ENCODE results near the gene PLK3.
"Not testable (repeated sequence)": the region's sequence is repeated elsewhere in the genome, so short reads cannot be mapped to it uniquely, and the experiment has no call there.

PLK3 gene

DNA sequence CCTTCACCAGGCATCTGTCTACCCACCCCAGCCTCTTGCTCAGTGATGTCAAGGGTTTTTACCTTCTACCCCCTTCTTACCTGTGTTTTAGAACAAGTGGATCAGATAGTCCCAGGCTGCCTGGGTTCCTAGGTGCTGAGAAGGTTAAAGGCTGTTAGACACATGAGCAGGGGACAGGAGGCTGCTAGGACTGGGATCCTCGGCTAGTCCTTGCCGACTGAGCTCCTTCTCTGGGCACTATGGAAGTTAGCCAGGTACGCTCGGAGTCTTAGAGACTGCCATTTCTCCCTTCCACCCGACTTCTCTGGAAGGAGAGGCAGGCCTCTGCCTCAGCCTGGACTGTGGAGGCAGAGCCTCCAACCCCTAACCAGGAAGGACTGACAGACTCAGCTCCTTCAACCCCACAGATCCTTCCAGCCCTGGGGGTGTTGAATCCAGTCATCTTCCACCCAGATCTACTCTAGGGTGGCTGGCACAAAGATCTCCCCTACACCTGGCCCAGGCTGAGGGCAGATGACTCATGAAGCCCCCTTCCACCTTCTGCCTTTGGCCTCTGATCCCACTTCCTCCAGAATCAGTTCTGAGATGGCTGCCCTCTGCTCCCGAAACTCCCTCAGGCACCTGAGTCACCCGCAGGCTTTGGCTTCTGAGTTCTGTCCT, 6.7 kb downstream of the PLK3 start, which contains the start of gene DYNLT4:
Gene DYNLT4 (minus strand): TSS at position 648 of the 660 bp plus-strand sequence. CDS start 683 bp downstream, outside the sequence.
- no peak for DNase-seq
- in situ Hi-C loops (cut with MboI; ENCODE audit: low pct_unique_long_range_greater_than_20kb, low sequenced_read_pairs): no loop called here

DNA sequence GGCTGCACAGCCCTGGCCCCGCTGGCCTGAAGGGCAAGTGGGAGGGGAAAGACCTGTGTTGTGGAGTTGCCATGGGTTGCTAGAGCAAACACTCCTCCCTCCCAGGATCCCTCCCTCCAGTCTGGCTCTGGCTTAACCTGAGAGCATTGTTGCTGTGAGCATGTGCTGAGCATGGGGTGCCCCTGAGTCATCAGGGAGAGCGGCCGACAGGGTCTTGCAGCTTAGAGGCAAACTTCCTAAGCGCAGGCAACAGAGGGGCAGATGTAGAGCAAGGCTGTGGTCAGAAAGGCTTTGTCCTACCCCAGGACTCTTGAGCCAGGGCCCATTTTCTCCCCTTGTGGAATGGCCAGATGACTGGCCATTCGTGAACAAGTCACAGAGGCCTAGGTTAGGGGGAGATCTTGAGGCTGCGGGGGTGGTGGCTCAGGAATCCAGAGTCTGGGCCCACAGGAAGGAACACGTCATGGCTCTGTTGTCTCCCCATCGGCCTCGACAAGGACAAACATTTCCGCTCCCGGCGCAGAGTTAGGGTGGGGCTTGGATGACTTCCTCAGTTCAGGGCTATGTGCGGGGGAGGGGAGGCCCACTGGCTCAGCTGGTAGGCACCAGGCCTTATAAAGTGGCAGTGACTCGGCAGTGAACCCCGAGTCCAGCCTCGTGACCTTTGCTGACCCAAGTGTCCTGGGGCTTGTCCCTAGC, 7.3 kb downstream of the PLK3 start:
- in situ Hi-C loops (cut with MboI; ENCODE audit: low pct_unique_long_range_greater_than_20kb, low sequenced_read_pairs): no loop called here
- peak; percentile 97 for DNase-seq

DNA sequence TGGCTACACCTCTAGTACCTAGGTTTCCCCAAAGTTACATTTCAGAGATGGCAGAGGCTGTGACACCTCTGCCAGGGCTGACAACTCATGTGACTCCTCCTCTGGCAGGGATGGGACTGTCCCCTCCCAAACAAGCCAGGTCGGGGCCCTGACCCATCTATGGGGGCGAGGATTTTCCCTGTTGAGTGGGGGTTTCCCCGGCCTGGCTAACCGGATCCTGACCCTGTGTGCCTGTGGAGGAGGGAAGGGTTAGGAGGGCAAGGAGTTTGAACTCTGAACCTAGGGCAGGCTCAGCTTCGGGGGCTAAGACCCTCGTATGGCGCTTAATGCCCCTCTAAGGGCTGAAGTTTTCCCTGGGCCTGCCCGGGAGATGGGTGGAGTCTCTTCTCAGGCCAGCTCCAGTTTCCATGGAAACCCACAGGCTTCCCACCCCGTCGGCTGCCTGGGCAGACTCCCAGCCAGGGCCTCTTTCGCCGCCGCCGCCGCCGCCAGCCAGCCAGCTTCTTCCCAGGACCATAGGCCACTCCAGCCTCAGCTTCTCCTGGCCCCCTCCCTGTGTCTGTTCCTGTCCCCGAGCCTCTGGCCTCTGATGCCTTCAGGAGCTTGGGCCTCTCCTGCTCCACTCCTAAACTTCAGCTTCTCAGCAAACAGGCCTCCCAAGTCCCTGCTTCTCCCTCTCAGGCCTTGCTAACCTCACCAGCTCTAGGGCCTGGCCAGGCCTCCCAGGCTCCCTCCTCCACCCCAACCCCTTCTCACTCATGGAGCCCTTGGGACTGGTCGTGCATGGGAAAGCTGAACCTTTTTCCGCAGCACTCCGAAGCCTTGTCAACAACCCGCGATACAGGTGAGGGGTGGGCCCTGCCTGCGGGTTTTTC, 8.1 kb downstream of the PLK3 start, which contains the start of gene BTBD19:
Gene BTBD19 (plus strand): TSS at position 461 of the 875 bp plus-strand sequence. CDS start 298 bp downstream, at position 759.
- in situ Hi-C loops (cut with MboI; ENCODE audit: low pct_unique_long_range_greater_than_20kb, low sequenced_read_pairs): no loop called here
- peak; percentile 71 for DNase-seq

DNA sequence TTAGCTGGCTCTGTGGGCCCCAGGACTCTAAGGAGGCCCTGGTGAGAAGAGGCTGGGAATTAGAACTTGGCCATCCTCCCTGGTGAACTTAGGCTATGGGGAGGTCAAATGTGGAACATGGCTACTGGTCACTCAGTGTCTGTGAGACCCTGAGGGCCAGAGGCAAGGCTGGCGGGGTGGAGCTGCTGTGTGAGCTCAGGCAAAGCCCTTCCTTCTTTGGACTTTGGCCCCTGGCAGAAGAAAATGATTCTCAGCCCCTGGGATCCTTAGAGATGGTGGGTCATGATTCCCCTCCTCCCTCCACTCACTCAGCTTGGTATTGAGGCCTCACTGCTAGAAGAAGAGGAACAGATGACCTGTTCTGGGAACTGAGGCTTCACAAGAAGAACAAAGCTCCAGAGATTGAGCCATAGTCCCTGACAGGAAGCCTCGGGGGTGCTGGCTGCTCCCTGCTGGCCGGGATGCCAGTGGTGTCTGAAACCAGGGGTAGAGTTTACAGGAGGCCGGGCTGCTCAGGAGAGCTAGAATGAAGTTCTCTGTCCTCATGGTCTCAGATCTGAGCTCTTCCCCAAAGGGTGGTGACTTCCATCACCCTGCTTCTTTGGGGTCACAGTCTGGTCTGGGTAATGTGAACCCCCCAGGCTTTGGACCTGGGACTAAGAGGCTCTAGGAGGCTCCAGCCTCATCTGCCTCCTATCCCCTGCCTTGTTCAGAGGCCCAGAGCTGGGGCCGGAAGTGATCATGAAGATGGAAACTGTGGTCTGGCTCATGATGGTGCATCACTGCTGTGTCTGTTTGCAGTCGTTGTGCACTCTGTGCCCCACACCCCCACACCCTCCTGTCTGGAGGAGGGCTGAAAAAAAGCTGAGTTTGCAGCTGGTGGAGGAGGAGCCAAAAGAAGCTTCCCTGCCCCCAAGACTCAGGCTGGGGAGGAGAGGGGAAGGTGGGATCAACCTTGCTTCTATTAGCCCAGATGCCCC, 9.1 kb downstream of the PLK3 start:
- in situ Hi-C loops (cut with MboI; ENCODE audit: low pct_unique_long_range_greater_than_20kb, low sequenced_read_pairs): no loop called here
- peak; percentile 92 for DNase-seq

DNA sequence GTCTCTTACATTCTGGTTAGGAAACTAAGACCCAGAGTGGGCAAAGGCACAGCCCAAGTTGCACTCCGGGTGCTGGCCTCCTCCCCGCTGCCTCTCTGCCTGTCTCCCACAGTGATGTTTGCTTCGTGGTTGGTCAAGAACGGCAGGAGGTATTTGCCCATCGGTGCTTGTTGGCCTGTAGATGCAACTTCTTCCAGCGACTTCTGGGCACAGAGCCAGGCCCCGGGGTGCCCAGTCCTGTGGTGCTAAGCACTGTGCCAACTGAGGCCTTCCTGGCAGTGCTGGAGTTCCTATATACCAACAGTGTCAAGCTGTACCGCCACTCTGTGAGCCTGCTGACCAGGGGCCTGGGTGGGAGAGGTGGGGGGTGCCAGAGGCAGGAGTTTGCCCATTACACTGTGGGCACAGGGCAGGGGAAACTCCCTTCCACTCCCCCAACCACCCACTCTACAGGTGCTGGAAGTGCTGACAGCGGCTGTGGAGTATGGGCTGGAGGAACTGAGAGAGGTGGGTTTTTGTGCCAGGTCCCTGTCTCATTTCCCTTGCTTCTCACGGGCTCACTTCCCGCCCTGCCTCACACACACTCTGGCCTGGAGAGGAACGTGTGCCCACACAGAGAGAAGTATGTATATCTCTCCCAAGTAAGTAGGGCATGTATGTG, 10.1 kb downstream of the PLK3 start:
- in situ Hi-C loops (cut with MboI; ENCODE audit: low pct_unique_long_range_greater_than_20kb, low sequenced_read_pairs): no loop called here
- DNase-seq: no peak

DNA sequence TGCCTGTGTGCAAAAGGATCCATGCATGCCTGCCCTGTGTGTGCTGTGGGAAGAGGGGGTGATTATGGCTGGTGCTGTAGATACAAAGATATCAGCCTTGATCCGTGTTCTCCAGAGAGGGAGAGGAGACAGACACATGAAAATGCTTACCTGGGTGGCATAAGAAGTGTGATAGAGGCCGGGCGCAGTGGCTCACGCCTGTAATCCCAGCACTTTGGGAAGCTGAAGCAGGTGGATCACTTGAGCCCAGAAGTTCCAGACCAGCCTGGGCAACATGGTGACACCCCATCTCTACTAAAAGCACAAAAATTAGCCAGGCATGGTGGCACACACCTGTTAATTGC, 10.6 kb downstream of the PLK3 start:
- DNase-seq; in situ Hi-C loops (cut with MboI; ENCODE audit: low pct_unique_long_range_greater_than_20kb, low sequenced_read_pairs): not testable (repeated sequence)

DNA sequence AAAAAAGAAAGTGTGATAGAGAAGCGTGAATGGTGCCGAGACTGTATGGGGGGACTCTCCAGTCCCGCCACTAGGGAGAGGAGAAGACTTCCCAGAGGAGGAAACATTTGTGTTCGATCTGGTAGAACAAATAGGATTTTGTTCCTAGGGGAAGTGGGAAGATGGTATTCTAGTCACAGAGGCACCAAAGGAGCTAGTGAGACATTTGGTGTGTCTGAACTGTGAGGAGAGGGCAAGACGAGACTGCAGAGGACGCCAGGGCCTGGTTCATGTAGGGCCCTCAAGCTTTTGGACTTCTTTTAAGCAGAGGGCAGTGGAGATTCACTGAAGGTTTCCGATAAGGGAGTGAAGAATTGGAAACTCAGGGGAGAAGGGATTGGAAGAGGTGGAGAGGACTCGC, 11.1 kb downstream of the PLK3 start:
- in situ Hi-C loops (cut with MboI; ENCODE audit: low pct_unique_long_range_greater_than_20kb, low sequenced_read_pairs): no loop called here
- no peak for DNase-seq

DNA sequence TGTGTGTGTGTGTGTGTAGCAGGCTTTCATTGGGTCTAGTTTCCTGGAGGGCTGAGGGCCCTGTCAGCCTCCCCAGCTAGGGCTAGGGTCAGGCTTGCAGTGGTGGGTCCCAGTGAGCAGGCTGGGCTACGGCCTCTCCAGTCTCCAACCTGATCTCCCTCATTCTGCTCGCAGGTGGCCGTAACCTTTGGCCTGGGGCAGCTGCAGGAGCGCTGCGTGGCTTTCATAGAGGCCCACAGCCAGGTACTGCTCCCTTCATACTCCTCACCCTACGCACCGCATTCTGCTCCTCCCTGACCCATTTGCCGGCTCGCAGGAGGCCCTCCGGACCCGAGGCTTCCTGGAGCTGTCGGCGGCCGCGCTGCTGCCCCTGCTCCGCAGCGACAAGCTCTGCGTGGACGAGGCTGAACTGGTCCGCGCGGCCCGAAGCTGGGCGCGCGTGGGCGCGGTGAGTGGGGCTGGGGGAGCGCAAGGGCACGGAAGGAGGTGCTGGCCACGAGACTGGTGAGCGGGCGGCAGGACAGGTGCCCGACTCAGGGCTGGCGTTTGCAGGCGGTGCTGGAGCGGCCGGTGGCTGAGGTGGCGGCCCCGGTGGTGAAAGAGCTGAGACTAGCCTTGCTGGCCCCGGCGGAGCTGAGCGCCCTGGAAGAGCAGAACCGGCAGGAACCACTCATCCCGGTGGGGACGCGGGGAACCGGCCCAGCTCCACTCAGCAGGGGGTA, 12.8 kb downstream of the PLK3 start:
- in situ Hi-C loops (cut with MboI; ENCODE audit: low pct_unique_long_range_greater_than_20kb, low sequenced_read_pairs): no loop called here
- DNase-seq: no peak

DNA sequence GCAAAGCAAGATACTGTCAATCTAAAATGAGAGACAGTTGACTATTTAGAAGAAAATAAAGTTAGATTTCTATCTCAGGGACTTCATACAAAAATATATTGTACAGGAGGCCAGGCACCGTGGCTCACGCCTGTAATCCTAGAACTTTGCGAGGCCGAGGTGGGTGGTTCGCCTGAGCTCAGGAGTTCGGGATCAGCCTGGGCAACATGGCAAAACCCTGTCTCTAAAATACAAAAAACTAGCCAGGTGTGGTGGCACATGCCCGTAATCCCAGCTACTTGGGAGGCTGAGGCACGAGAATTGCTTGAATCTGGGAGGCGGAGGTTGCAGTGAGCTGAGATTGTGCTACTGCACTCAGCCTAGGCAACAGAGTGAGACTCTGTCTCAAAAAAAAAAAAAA, 15.7 kb downstream of the PLK3 start:
- in situ Hi-C loops (cut with MboI; ENCODE audit: low pct_unique_long_range_greater_than_20kb, low sequenced_read_pairs); DNase-seq: not testable (repeated sequence)

DNA sequence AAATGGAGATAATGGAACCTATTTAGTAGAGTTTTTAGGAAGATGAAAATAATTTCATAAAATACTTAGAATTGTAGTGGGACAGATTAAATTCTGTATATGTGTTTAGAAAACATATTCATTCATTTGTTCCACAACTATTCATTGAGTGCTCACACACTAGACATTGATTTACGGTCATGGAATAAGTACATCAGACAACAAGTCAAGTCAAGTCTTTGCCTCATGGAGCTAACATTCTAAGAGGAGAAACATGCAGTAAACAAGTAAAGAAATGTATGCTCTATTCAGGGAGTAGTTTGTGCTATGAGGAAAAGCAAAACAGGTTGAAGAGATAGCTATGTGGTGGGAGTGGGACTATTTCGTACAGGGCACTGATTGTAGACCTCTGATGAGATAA, 17.1 kb downstream of the PLK3 start:
- in situ Hi-C loops (cut with MboI; ENCODE audit: low pct_unique_long_range_greater_than_20kb, low sequenced_read_pairs): no loop called here
- DNase-seq: no peak

DNA sequence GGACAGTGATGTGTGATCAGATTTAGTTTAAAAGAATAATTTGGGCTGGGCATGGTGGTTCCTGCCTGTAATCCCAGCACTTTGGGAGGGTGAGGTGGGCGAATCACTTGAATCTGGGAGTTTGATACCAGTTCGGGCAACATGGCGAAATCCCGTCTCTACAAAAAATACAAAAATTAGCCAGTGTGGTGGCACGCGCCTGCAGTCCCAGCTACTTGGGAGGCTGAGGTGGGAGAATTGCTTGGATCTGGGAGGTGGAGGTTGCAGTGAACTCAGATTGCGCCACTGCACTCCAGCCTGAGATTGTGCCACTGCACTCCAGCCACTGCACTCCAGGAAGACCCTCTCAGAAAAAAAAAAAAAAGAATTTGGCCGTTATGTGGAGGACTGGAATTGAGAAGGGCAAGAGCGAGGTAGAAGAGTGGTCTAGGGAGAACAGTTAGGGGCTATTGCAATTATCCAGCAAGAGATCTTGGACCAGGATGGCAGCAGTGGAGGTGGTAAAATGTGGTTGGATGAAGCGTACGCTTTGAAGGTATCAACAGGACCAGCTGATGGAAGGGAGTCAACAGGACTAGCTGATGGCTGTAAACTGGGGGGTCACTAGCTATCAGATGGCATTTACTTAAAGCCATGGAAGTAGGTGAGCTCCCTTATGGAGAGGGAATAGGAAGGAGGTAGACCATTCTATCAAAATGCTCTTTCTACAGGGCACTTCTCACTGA, 17.8 kb downstream of the PLK3 start:
- in situ Hi-C loops (cut with MboI; ENCODE audit: low pct_unique_long_range_greater_than_20kb, low sequenced_read_pairs): no loop called here
- DNase-seq: no peak

DNA sequence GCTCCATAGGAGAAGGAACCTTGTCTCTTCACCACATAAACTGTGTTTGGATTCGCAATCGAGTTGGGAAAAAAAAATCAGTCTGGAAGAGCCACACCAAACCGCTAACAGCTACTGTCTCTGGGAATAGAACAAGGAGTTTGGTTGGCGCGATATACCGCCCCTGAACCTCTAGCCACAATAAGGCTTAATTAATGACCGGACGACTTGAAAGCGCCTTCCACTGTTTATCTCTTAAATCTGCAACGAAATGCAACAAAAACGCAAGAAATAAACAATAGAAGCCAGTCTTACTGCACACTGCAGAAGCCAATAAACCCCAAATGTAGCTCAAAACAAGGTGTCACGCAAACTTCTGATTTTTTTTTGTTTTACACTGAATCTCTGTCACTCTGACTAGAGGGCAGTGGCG, 19.0 kb downstream of the PLK3 start:
- DNase-seq: no peak
- in situ Hi-C loops (cut with MboI; ENCODE audit: low pct_unique_long_range_greater_than_20kb, low sequenced_read_pairs): no loop called here

DNA sequence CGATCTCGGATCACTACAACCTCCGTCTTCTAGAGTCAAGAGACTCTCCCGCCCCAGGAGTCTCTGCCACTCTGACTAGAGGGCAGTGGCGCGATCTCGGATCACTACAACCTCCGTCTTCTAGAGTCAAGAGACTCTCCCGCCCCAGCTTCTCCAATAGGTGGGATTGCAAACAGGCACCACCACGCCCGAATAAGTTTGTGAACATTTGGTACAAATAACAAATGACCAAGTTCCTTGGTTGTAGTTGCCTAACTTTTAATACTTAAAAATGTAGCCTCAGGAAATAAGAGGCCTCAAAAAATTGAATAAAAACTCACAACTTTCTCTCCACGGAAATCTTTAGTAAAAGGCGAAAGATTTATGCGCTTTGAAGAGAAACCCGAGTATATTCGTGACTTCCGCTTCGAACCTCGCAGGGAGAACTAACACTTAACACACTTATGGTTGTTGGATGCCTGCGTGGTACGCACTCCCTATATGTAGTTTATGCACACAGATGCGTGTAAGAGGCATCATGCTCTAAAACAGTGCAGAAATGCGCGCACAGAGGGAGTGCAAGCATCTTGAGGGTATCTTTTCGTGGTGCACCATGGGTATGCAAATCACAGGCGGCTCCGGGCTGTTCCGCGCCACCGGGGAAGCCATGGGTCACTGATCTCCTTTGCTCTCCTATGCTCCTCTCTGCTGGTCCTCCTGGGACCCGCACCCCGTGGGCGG, 19.6 kb downstream of the PLK3 start:
- peak; percentile 73 for DNase-seq
- in situ Hi-C loops (cut with MboI; ENCODE audit: low pct_unique_long_range_greater_than_20kb, low sequenced_read_pairs): no loop called here

DNA sequence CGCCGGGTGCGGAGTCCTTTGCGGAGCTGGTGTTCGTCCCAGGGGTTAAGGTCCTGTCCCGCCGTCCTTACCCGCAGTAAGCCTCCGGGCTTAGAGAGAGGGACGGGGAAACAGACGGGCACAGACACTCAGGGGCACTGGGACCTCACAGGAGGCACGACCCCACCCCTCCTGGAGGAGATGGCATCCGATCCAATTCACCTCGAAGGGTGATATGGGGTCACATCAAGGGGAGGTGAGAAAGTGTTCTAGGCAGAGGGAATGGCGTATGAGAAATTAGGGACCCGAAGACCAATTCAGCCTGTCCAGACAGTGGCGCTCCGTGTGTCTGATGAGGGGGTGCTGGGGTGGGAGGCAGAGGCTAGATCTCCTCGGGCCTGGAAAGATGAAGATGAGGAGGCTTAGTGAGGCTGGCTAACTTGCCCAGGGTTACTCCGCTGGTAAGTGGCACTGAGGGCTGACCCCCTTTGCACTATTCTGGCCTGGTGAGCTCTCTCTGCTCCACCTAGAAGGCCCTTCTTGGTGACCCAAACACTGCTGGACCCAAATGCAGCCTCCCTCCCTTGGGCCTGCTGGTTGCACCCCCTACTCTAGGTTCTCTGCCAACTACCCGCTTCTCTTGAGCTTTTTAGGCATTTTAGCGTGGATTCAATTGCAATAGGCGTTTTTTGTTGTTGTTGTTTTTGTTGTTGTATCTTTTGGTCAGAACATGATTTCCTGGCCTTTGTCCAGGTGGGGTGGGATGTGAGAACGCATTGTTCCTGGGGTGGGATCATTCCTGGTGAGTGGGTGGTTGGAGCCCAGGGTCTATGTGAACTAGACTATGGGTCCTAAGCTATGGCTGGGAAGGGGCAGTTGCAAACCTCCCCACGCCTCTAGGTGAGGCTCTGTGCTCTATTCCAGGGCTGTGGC, 20.4 kb downstream of the PLK3 start:
- no peak for DNase-seq
- in situ Hi-C loops (cut with MboI; ENCODE audit: low pct_unique_long_range_greater_than_20kb, low sequenced_read_pairs): no loop called here

DNA sequence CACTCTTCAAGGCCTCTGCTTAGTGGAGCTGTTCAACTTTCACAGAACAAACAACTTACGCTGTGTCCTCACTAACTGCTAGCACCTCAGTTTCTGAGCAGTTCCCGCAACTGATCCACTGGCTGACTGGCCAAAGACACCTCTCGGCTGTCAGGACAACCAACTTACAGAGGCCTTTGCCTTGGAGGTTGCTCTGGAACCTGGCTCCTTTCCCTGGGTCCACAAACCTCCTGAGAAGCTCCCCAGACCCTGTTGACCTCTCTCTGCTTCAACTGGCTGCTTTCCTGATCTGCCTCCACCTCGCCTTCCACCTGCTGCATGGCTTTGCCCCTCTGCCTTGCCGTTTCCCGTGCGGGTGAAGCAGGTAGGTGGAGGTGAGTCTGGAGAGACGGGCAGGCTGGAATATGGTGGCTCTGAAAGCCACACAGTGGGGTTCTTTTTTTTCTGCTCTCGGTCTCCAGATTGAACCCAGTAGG, 21.1 kb downstream of the PLK3 start:
- DNase-seq: no peak
- in situ Hi-C loops (cut with MboI; ENCODE audit: low pct_unique_long_range_greater_than_20kb, low sequenced_read_pairs): no loop called here
